Tibial nerve (tissue), 4 donors: ENCODE measurements around the gene MCF2L. TPM values are rescaled to one million over a fixed set of nuclear protein-coding genes. Genes with fewer than 3 reads are reported as not detected.

ENCODE experiments used
- DNase-seq, 2 donors: peaks; one replicate each; pipeline ENCODE4 v3.0.0-alpha.2; 2019; ENCODE audit warnings: low spot score in 2 of 2
- H3K27ac ChIP-seq, 4 donors: fragments of 200-600 bp; sonication (generic) in 3 of 4; one replicate each; pipeline ENCODE4 v1.5.1; 2017 to 2019; ENCODE audit warnings: mild to moderate bottlenecking in 1 of 4
- H3K27me3 ChIP-seq, 2 donors: fragments of 200-600 bp; sonication (generic) in 1 of 2; one replicate each; pipeline versions ENCODE4 v1.5.1 to v1.6.0; 2017 to 2019
- H3K36me3 ChIP-seq, 3 donors: fragments of 200-600 bp; sonication (generic); one replicate each; pipeline ENCODE4 v1.5.1; 2018 to 2019
- H3K4me1 ChIP-seq, 4 donors: fragments of 200-600 bp; sonication (generic) in 3 of 4; one replicate each; pipeline ENCODE4 v1.5.1; 2017 to 2019
- H3K4me3 ChIP-seq, 4 donors: fragments of 200-600 bp; sonication (generic) in 3 of 4; one replicate each; pipeline ENCODE4 v1.5.1; 2017 to 2019; ENCODE audit warnings: mild to moderate bottlenecking in 1 of 4, moderate library complexity in 1 of 4
- H3K9me3 ChIP-seq, 4 donors: fragments of 200-600 bp; sonication (generic) in 3 of 4; one replicate each; pipeline ENCODE4 v1.5.1; 2017 to 2019
- CTCF ChIP-seq, 5 experiments: fragments of 200-600 bp in 3 of 5; fragments of 450-650 bp in 2 of 5; sonication (generic) in 3 of 5; IDR thresholded peaks; one replicate each; pipeline ENCODE4 v1.5.1; 2016 to 2019; ENCODE audit warnings: antibody characterized with exemption in 5 of 5, mild to moderate bottlenecking in 3 of 5, moderate library complexity in 2 of 5
- EP300 ChIP-seq, 2 donors: sonication (generic); formaldehyde crosslinking; IDR thresholded peaks; one replicate each; pipeline ENCODE4 v1.6.1; 2017; ENCODE audit warnings: antibody characterized with exemption in 2 of 2, mild to moderate bottlenecking in 1 of 2
- POLR2A ChIP-seq, 2 donors: fragments of 450-650 bp; IDR thresholded peaks; one replicate each; pipeline ENCODE4 v1.6.1; 2017; ENCODE audit warnings: antibody characterized with exemption in 2 of 2, mild to moderate bottlenecking in 2 of 2, moderate library complexity in 2 of 2
- WGBS, 2 donors: methylation state at CpG; one replicate each; pipeline ENCODE4 v1.1.5; 2018; 5-methylcytosine and 5-hydroxymethylcytosine counted together
- total RNA-seq, 4 donors: library from RNA; depleted of rRNA; stranded (reverse); fragments of >200 nt; gene quantifications; one replicate each; pipeline ENCODE4 v1.1.0, GENCODE V29; 2016

The MCF2L gene
- total RNA-seq, 4 donors from 2014 or later: 30.1 to 82.6 (median 45.3) TPM

- no peaks in the 10 kb centered on the region for H3K9me3 ChIP-seq
- no peak for DNase-seq
- no peak overlapping the region for H3K27ac ChIP-seq
- H3K36me3 ChIP-seq: peaks cover 0 to 8% (median 0%) of the 10 kb centered on the region in 3 donors
- H3K4me3 ChIP-seq: no peak overlapping the region
- H3K27me3 ChIP-seq: peaks cover 0 to 8% of the 10 kb centered on the region in 2 donors
- H3K4me1 ChIP-seq: no peaks in the 10 kb centered on the region
- TF ChIP-seq POLR2A (IDR thresholded peaks at IDR 0.05) (no peak), CTCF (IDR thresholded peaks at IDR 0.05) (no peak), EP300 (IDR thresholded peaks at IDR 0.05) (no peak)
- 90 to 91% methylated on average over 24 to 25 of the region's 25 CpGs for WGBS, 2 donors
These were observed 126.4 kb downstream of the MCF2L start for GRCh38 chr13:113095146-113096051.

GRCh38 chr13:113096052-113096744 lies 127.2 kb downstream of the MCF2L start:
- Histone ChIP-seq H3K4me3 (no peak overlapping the region), H3K4me1 (no peaks in the 10 kb centered on the region), H3K36me3 (peaks cover 0 to 8% (median 0%) of the 10 kb centered on the region in 3 donors), H3K9me3 (no peaks in the 10 kb centered on the region), H3K27me3 (peaks cover 0 to 8% of the 10 kb centered on the region in 2 donors), H3K27ac (no peak overlapping the region)
- DNase-seq: no peak
- TF ChIP-seq CTCF (IDR thresholded peaks at IDR 0.05) (no peak), EP300 (IDR thresholded peaks at IDR 0.05) (no peak), POLR2A (IDR thresholded peaks at IDR 0.05) (no peak)
- WGBS, 2 donors: 93% methylated on average over 37 to 47 of the region's 61 CpGs

- Histone ChIP-seq H3K9me3 (no peaks in the 10 kb centered on the region), H3K4me1 (no peaks in the 10 kb centered on the region), H3K4me3 (no peak overlapping the region), H3K36me3 (peaks cover 0 to 8% (median 0%) of the 10 kb centered on the region in 3 donors), H3K27me3 (peaks cover 0 to 8% of the 10 kb centered on the region in 2 donors), H3K27ac (no peak overlapping the region)
- TF ChIP-seq POLR2A (IDR thresholded peaks at IDR 0.05) (no peak), CTCF (IDR thresholded peaks at IDR 0.05) (no peak), EP300 (IDR thresholded peaks at IDR 0.05) (no peak)
- DNase-seq: no peak
- WGBS, 2 donors: 88 to 91% methylated on average over 16 to 35 of the region's 52 CpGs
These were observed 127.8 kb downstream of the MCF2L start for GRCh38 chr13:113096745-113097305.

GRCh38 chr13:113097651-113098050 lies 128.6 kb downstream of the MCF2L start:
- TF ChIP-seq POLR2A (IDR thresholded peaks at IDR 0.05) (no peak), EP300 (IDR thresholded peaks at IDR 0.05) (no peak), CTCF (IDR thresholded peaks at IDR 0.05) (no peak)
- no peaks in the 10 kb centered on the region for H3K4me1 ChIP-seq
- DNase-seq: no peak
- no peaks in the 10 kb centered on the region for H3K9me3 ChIP-seq
- WGBS, 2 donors: 81 to 83% methylated on average over 7 of the region's 7 CpGs
- no peak overlapping the region for H3K4me3 ChIP-seq
- H3K27ac ChIP-seq: no peak overlapping the region
- H3K27me3 ChIP-seq: peaks cover 0 to 8% of the 10 kb centered on the region in 2 donors
- H3K36me3 ChIP-seq: peaks cover 0 to 8% (median 0%) of the 10 kb centered on the region in 3 donors
